SK-N-SH (cell line): ENCODE data around the gene DDX21.
"Not testable (repeated sequence)": the region's sequence is repeated elsewhere in the genome, so short reads cannot be mapped to it uniquely, and the experiment has no call there.

ENCODE experiments used
- CTCF ChIP-seq: fragments of 200-600 bp; sonication (generic); IDR thresholded peaks from 2 replicates; pipeline ENCODE4 v1.6.1; 2017; ENCODE audit warnings: antibody characterized with exemption, mild to moderate bottlenecking, moderate library complexity
- RFX5 ChIP-seq: IDR thresholded peaks from 2 replicates; pipeline ENCODE4 v1.6.1; 2012; ENCODE audit warnings: mild to moderate bottlenecking, improper control_type of control experiment, low read length
- SIN3A ChIP-seq: IDR thresholded peaks from 2 replicates; pipeline ENCODE4 v1.6.1; 2012; ENCODE audit warnings: low read depth, mild to moderate bottlenecking, low read length, moderate library complexity, borderline replicate concordance
- ZBTB33 ChIP-seq: IDR thresholded peaks from 2 replicates; pipeline ENCODE4 v1.4.0; 2012; ENCODE audit warnings: low read depth, borderline replicate concordance

DNA sequence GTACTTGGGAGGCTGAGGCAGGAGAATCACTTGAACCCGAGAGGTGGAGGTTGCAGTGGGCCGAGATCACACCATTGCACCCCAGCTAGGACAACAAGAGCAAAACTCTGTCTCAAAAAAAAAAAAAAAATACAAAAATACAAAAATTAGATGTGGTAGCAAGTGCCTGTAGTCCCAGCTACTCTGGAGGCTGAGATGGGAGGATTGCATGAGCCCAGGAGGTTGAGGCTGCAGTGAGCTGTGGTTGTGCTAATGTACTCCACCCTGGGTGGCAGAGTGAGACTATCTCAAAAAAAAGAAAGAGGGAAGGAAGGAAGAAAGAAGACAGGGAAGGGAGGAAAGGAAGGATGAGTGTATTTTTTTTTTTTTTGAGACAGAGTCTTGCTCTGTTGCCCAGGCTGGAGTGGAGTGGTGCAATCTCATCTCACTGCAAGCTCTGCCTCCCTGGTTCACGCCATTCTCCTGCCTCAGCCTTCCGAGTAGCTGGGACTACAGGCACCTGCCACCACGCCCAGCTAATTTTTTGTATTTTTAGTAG lies 20.0 kb downstream of the DDX21 start:
- not testable (repeated sequence) for TF ChIP-seq SIN3A, CTCF, ZBTB33, RFX5
